GM12878 (cell line): Measurements from ENCODE around the gene CHMP1A. TPM values are rescaled to one million over a fixed set of nuclear protein-coding genes. Genes with fewer than 3 reads are reported as not detected.

Experiments
- ATAC-seq: fragments of 200-7000 bp; cut with Tn5 transposase; 3 replicates; pipeline ENCODE4 v1.9.1; 2020; ENCODE audit warnings: mild to moderate bottlenecking, moderate library complexity
- BruUV-seq: library from RNA; stranded (reverse); fragments of 400-500 nt; replicated peaks from 2 replicates; lab custom pipeline; 2021; lab: Mats Ljungman, UMichigan
- CTCF ChIA-PET: fragments of 300-600 bp; sonication (Branson Sonifier 250); formaldehyde crosslinking; extraction: SDS; loops from one replicate; lab custom pipeline; 2021; ENCODE audit warnings: inconsistent platforms; lab: Yijun Ruan, JAX
- POLR2A ChIA-PET: fragments of 350-600 bp; formaldehyde crosslinking; extraction: SDS; loops from one replicate; lab custom pipeline; 2021; ENCODE audit warnings: inconsistent platforms; lab: Charles Lee
- RAD21 ChIA-PET: fragments of 300-600 bp; sonication (Branson Sonifier 250); formaldehyde crosslinking; loops from one replicate; lab custom pipeline; 2023; ENCODE audit warnings: antibody characterized with exemption; ENCODE audit not compliant: unreplicated experiment; lab: Charles Lee
- SMC1A ChIA-PET: fragments of 300-600 bp; sonication (Branson Sonifier 250); formaldehyde crosslinking; loops from one replicate; lab custom pipeline; 2023; ENCODE audit not compliant: unreplicated experiment, uncharacterized antibody; lab: Charles Lee
- DNase-seq: peaks from one replicate; pipeline ENCODE4 v3.0.0-alpha.2; 2011; ENCODE audit warnings: low read depth, low spot score
- FAIRE-seq: peaks from 3 replicates; lab custom pipeline; 2011; peaks lifted over from hg19 to GRCh38; lab: Jason Lieb, UNC
- H2AFZ ChIP-seq: 2 replicates; pipeline ENCODE4 v1.6.0; 2011; ENCODE audit warnings: low read depth, low read length, control low read depth; ENCODE audit not compliant: control insufficient read depth
- H3K27ac ChIP-seq: 2 replicates; pipeline ENCODE4 v1.5.1; 2011; ENCODE audit warnings: control low read depth; ENCODE audit not compliant: control insufficient read depth, insufficient read depth
- H3K27me3 ChIP-seq, 2 experiments: replicated peaks in 1 of 2; 2 replicates each; pipeline versions ENCODE4 v1.6.0 to v1.6.1; 2011; ENCODE audit warnings: low read length in 1 of 2; ENCODE audit not compliant: control insufficient read depth in 2 of 2, insufficient read depth in 2 of 2
- H3K36me3 ChIP-seq, 2 experiments: 2 replicates each; pipeline ENCODE4 v1.5.1; 2011; ENCODE audit warnings: low read length in 1 of 2; ENCODE audit not compliant: control insufficient read depth in 2 of 2, insufficient read depth in 2 of 2
- H3K4me1 ChIP-seq: 2 replicates; pipeline ENCODE4 v1.6.1; 2011; ENCODE audit warnings: mild to moderate bottlenecking, low read length, moderate library complexity, mixed read lengths; ENCODE audit not compliant: control insufficient read depth, insufficient read depth
- H3K4me2 ChIP-seq: 2 replicates; pipeline ENCODE4 v1.6.0; 2011; ENCODE audit warnings: control low read depth; ENCODE audit not compliant: control insufficient read depth, insufficient read depth
- H3K4me3 ChIP-seq: fragments of 200-600 bp; sonication (generic); 2 replicates; pipeline ENCODE4 v1.5.1; 2016
- H3K79me2 ChIP-seq: 2 replicates; pipeline ENCODE4 v1.6.0; 2011; ENCODE audit warnings: low read length; ENCODE audit not compliant: control insufficient read depth, insufficient read depth
- H3K9ac ChIP-seq: 2 replicates; pipeline ENCODE4 v1.8.0; 2011; ENCODE audit warnings: low read length, control low read depth, mixed read lengths; ENCODE audit not compliant: control insufficient read depth, insufficient read depth
- H3K9me3 ChIP-seq: replicated peaks from 3 replicates; pipeline ENCODE4 v1.5.1; 2011; ENCODE audit warnings: mild to moderate bottlenecking, low read length; ENCODE audit not compliant: control insufficient read depth, insufficient read depth
- H4K20me1 ChIP-seq: 2 replicates; pipeline ENCODE4 v1.6.0; 2011; ENCODE audit not compliant: control insufficient read depth, insufficient read depth
- CBFB ChIP-seq: IDR thresholded peaks from 2 replicates; pipeline ENCODE4 v1.6.1; 2016; ENCODE audit warnings: antibody characterized with exemption, low read depth
- CTCF ChIP-seq, 3 experiments: IDR thresholded peaks in 2 of 3; conservative IDR thresholded peaks in 1 of 3; 2 replicates each; pipeline ENCODE4 v1.5.1; 2011; ENCODE audit warnings: low read depth in 3 of 3, low read length in 3 of 3, mild to moderate bottlenecking in 3 of 3, control low read depth in 2 of 3, moderate library complexity in 2 of 3, inconsistent platforms in 1 of 3, mixed read lengths in 1 of 3; ENCODE audit not compliant: control insufficient read depth in 2 of 3, insufficient read depth in 1 of 3; ENCODE audit errors: extremely low read depth in 1 of 3
- DPF2 ChIP-seq: fragments of 450-650 bp; IDR thresholded peaks from 2 replicates; pipeline ENCODE4 v1.6.1; 2017; ENCODE audit warnings: mild to moderate bottlenecking
- HDAC2 ChIP-seq: fragments of 200-600 bp; sonication (generic); IDR thresholded peaks from 2 replicates; pipeline ENCODE4 v1.6.1; 2017
- IRF4 ChIP-seq: IDR thresholded peaks from 2 replicates; pipeline ENCODE4 v1.6.1; 2011; ENCODE audit warnings: low read depth, low read length
- JUNB ChIP-seq: IDR thresholded peaks from 2 replicates; pipeline ENCODE4 v1.6.1; 2016; ENCODE audit warnings: antibody characterized with exemption, mild to moderate bottlenecking
- MTA2 ChIP-seq: fragments of 450-650 bp; IDR thresholded peaks from 2 replicates; pipeline ENCODE4 v1.6.1; 2016; ENCODE audit warnings: low read depth, mild to moderate bottlenecking, moderate library complexity
- MYB ChIP-seq: fragments of 150-350 bp; IDR thresholded peaks from 2 replicates; pipeline ENCODE4 v1.6.1; 2014; ENCODE audit warnings: mild to moderate bottlenecking, low read depth, low read length, borderline replicate concordance
- PAX5 ChIP-seq: IDR thresholded peaks from 2 replicates; pipeline ENCODE4 v1.6.1; 2011; ENCODE audit warnings: low read depth, low read length, borderline replicate concordance
- RELA ChIP-seq: fragments of 450-650 bp; IDR thresholded peaks from 2 replicates; pipeline ENCODE4 v1.8.0; 2014; ENCODE audit warnings: borderline replicate concordance; ENCODE audit not compliant: partially characterized antibody
- SMAD1 ChIP-seq: fragments of 450-650 bp; IDR thresholded peaks from 2 replicates; pipeline ENCODE4 v1.6.1; 2018; ENCODE audit warnings: mild to moderate bottlenecking, low read depth; ENCODE audit not compliant: partially characterized antibody
- SREBF1 ChIP-seq: IDR thresholded peaks from 2 replicates; pipeline ENCODE4 v1.6.1; 2012; ENCODE audit warnings: mild to moderate bottlenecking, low read length
- TCF12 ChIP-seq: IDR thresholded peaks from 2 replicates; pipeline ENCODE4 v1.6.1; 2011; ENCODE audit warnings: low read depth, mild to moderate bottlenecking, low read length
- ZZZ3 ChIP-seq: IDR thresholded peaks from 2 replicates; pipeline ENCODE4 v1.6.1; 2011; ENCODE audit warnings: low read depth; ENCODE audit not compliant: control insufficient read depth, insufficient read length
- WGBS: methylation state at CpG from one replicate; pipeline ENCODE4 v1.1.6; 2016; ENCODE audit warnings: low lambda C conversion rate; ENCODE audit not compliant: insufficient replicate concordance, insufficient coverage; ENCODE audit errors: missing lambda C conversion rate; 5-methylcytosine and 5-hydroxymethylcytosine counted together
- in situ Hi-C: fragments of 300-500 bp; cut with MboI; formaldehyde crosslinking; loops from 9 replicates; pipeline ENCODE4 v1.14.3; 2018; ENCODE audit warnings: mixed read lengths
- intact Hi-C: fragments of 100-400 bp; cut with micrococcal nuclease; formaldehyde crosslinking; loops from one replicate; pipeline ENCODE4 v1.14.2; 2022; ENCODE audit not compliant: unreplicated experiment
- polyA plus RNA-seq, 11 experiments: library from polyadenylated mRNA; depleted of rRNA in 4 of 11; unstranded in 6 of 11; stranded (reverse) in 5 of 11; fragments of >200 nt; fragmentation: Nextera tagmentation in 4 of 11; fragmentation: Illumina TruSeq in 1 of 11; extraction: Ambion mirVana in 4 of 11; extraction: Trizol in 1 of 11; gene quantifications; 1 replicate in 1 of 11; 2 replicates in 10 of 11; pipeline versions ENCODE4 v1.2.1 to v1.2.3, GENCODE V29; 2011 to 2016; ENCODE audit warnings: inconsistent platforms in 2 of 11, missing spikeins in 2 of 11, low read depth in 1 of 11
- total RNA-seq, 4 experiments: library from RNA; depleted of rRNA in 3 of 4; stranded (reverse); fragments of >200 nt in 3 of 4; fragmentation: Illumina TruSeq in 1 of 4; extraction: Trizol in 1 of 4; gene quantifications; 2 replicates each; pipeline versions ENCODE4 v1.2.1 to v1.2.3, GENCODE V29; 2013 to 2021
- TF ChIP-seq, protein P1 (sequence below): IDR thresholded peaks from 2 replicates; pipeline ENCODE4 v1.6.1; 2012; ENCODE audit warnings: low read depth, low read length, improper control_type of control experiment
- TF ChIP-seq, protein P2 (sequence below): fragments of 450-650 bp; conservative IDR thresholded peaks from 2 replicates; pipeline ENCODE4 v1.6.1; 2017; ENCODE audit warnings: mild to moderate bottlenecking, moderate library complexity

The CHMP1A gene
- total and polyA plus RNA-seq, 10 of the 15 experiments (the other 5 are each of a cell fraction or from before 2014, with no cell fraction given): 1.0 to 86.7 (median 54.7) TPM

- TF ChIP-seq CTCF (IDR thresholded peaks at IDR 0.05 in 2 of 3, conservative IDR thresholded peaks at IDR 0.05 in 1 of 3; ENCODE audit: control insufficient read depth in 2 of 3, extremely low read depth in 1 of 3, insufficient read depth in 1 of 3, low read depth in 3 of 3, low read length in 3 of 3) (no peak), TCF12 (0 out of 2 replicates have a peak, but pooled peaks have one; percentile 19)
- TF ChIP-seq, all 136 proteins: peak for 46
These were observed at the start of gene CHMP1A, which contains the start of gene SPATA33 (continued) for GRCh38 chr16:89657442-89658220.

DNA sequence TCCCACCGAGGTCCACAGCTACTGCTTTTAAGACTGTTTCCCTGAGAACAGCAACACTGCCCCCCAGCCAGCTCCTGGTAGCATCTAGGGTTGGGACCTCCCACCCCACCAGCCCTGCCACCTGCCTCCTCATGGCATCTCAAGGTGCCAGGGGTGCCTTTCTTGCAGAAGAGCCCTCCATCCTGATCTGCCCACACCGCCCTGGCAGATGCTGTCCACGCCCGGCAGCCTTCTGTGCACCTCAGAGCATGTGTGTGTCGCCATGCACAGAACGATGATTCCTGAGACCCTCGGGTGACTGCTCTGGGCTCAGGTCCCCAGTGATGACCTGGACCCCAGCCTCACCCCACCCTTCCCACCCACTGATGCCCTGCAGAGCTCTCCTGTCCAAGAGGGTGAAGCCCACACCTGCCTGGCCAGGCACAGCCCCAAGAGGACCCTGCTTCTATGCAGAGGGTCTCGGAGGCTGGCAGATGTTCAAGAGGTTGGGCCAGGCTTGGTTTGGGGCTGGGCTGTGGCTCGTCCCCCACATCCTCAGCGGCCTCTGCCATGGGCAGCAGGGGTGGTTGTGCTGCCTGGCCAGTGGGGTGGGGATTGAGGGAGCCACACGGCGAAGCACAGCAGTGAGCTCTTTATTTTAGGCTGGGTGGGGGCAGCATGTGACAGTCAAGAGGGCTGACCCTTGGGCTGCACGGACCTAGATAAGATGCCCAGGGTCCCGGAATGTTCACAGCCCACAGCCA is 49.2 kb upstream of the CHMP1A start:
- H2AFZ ChIP-seq: no peak overlapping the region
- in situ Hi-C loops (loop anchor here (10.0 kb wide), 1 partner anchor 88 kb away; no protein-coding TSS in a partner anchor), intact Hi-C loops (loop anchor here (1.0 to 10.0 kb wide), 2 partner anchors 87 to 208 kb away; partner anchors contain the start of gene MC1R)
- SMC1A ChIA-PET: interaction anchor here (0.8 to 4.7 kb wide), 8 partner anchors 9 to 203 kb away, joined by 3 to 44 read pairs (median 4); no protein-coding TSS in a partner anchor
- RAD21 ChIA-PET: interaction anchor here (0.6 to 3.3 kb wide), 12 partner anchors 8 to 204 kb away, joined by 3 to 60 read pairs (median 5); partner anchors contain the start of gene VPS9D1
- no TSS peak for BruUV-seq
- no peak overlapping the region for H3K9ac ChIP-seq
- H3K79me2 ChIP-seq: no peaks in the 10 kb centered on the region
- H3K27ac ChIP-seq: no peak overlapping the region
- H3K9me3 ChIP-seq: no peaks in the 10 kb centered on the region
- H3K4me3 ChIP-seq: no peak overlapping the region
- H3K4me2 ChIP-seq: no peak overlapping the region; the same call in 1 of the 2 replicates
- POLR2A ChIA-PET: interaction anchor here (0.8 to 1.8 kb wide), 3 partner anchors 50 to 204 kb away, joined by 3 to 9 read pairs (median 3); no protein-coding TSS in a partner anchor
- peaks cover 3% of the 10 kb centered on the region; the same call in 1 of the 2 replicates for H3K4me1 ChIP-seq
- no peaks in the 10 kb centered on the region for H4K20me1 ChIP-seq
- FAIRE-seq (no peak), DNase-seq (no peak), ATAC-seq (no peak)
- CTCF ChIA-PET: interaction anchor here (0.6 to 5.4 kb wide), 26 partner anchors 8 to 375 kb away, joined by 3 to 119 read pairs (median 4); partner anchors contain the start of genes TCF25 and VPS9D1
- WGBS: 49% methylated on average over 14 of the region's 14 CpGs
- H3K27me3 ChIP-seq: no peaks in the 10 kb centered on the region
- H3K36me3 ChIP-seq: no peaks in the 10 kb centered on the region
- no peak for TF ChIP-seq RELA
- no peak for TF ChIP-seq MYB
- TF ChIP-seq CBFB: no peak
- TF ChIP-seq HDAC2: no peak
- TF ChIP-seq DPF2: no peak
- TF ChIP-seq, protein P1, sequence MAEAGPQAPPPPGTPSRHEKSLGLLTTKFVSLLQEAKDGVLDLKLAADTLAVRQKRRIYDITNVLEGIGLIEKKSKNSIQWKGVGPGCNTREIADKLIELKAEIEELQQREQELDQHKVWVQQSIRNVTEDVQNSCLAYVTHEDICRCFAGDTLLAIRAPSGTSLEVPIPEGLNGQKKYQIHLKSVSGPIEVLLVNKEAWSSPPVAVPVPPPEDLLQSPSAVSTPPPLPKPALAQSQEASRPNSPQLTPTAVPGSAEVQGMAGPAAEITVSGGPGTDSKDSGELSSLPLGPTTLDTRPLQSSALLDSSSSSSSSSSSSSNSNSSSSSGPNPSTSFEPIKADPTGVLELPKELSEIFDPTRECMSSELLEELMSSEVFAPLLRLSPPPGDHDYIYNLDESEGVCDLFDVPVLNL: no peak
- no peak for TF ChIP-seq MTA2
- no peak for TF ChIP-seq JUNB
- TF ChIP-seq, protein P2, sequence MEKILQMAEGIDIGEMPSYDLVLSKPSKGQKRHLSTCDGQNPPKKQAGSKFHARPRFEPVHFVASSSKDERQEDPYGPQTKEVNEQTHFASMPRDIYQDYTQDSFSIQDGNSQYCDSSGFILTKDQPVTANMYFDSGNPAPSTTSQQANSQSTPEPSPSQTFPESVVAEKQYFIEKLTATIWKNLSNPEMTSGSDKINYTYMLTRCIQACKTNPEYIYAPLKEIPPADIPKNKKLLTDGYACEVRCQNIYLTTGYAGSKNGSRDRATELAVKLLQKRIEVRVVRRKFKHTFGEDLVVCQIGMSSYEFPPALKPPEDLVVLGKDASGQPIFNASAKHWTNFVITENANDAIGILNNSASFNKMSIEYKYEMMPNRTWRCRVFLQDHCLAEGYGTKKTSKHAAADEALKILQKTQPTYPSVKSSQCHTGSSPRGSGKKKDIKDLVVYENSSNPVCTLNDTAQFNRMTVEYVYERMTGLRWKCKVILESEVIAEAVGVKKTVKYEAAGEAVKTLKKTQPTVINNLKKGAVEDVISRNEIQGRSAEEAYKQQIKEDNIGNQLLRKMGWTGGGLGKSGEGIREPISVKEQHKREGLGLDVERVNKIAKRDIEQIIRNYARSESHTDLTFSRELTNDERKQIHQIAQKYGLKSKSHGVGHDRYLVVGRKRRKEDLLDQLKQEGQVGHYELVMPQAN: no peak
- no peak for TF ChIP-seq SMAD1
- TF ChIP-seq IRF4: no peak
- TF ChIP-seq ZZZ3: no peak
- no peak for TF ChIP-seq SREBF1
- no peak for TF ChIP-seq PAX5
